ENCODE measurements around the gene PLPP4.

Gene PLPP4

GRCh38 chr10:120436439-120437112 lies 20.5 kb upstream of the PLPP4 start:
- no peaks in the 10 kb centered on the region for H3K36me3 ChIP-seq (replicated peaks; ENCODE audit: insufficient read depth, low read length)
- DNase-seq, result no peak
- H3K4me2 ChIP-seq (ENCODE audit: low read depth, low read length), result no peak overlapping the region
- H3K27me3 ChIP-seq (replicated peaks; ENCODE audit: insufficient read depth, low read length), result no peaks in the 10 kb centered on the region
- no peaks in the 10 kb centered on the region for H3K79me2 ChIP-seq (ENCODE audit: low read length)
- H3K4me1 ChIP-seq (ENCODE audit: low read length), result no peaks in the 10 kb centered on the region
- no peak overlapping the region for H3K27ac ChIP-seq (ENCODE audit: low read length)
- no peak overlapping the region for H3K4me3 ChIP-seq (ENCODE audit: low read length)
- no peak overlapping the region for H3K9ac ChIP-seq (ENCODE audit: low read length)
- no peak overlapping the region for H2AFZ ChIP-seq (ENCODE audit: low read length)
- TF ChIP-seq EZH2phosphoT487 (IDR thresholded peaks at IDR 0.05; ENCODE audit: low read length) (no peak), CTCF (IDR thresholded peaks at IDR 0.05; ENCODE audit: low read length) (no peak), EZH2 (optimal IDR thresholded peaks at IDR 0.05; ENCODE audit: low read depth, low read length) (no peak)
- no peaks in the 10 kb centered on the region for H3F3A ChIP-seq (ENCODE audit: insufficient read depth, low read length)
- H4K20me1 ChIP-seq (ENCODE audit: insufficient read depth, low read length), result no peaks in the 10 kb centered on the region
- H3K9me3 ChIP-seq (replicated peaks; ENCODE audit: insufficient read depth, low read length), result no peaks in the 10 kb centered on the region
- H3K9me2 ChIP-seq (replicated peaks; ENCODE audit: insufficient read depth, low read length), result no peaks in the 10 kb centered on the region

- no peaks in the 10 kb centered on the region for H3K4me1 ChIP-seq (ENCODE audit: low read length)
- H3K9ac ChIP-seq (ENCODE audit: low read length), result no peak overlapping the region
- no peaks in the 10 kb centered on the region for H3K9me2 ChIP-seq (replicated peaks; ENCODE audit: insufficient read depth, low read length)
- no peaks in the 10 kb centered on the region for H3K36me3 ChIP-seq (replicated peaks; ENCODE audit: insufficient read depth, low read length)
- no peak overlapping the region for H2AFZ ChIP-seq (ENCODE audit: low read length)
- H3K4me3 ChIP-seq (ENCODE audit: low read length), result no peak overlapping the region
- TF ChIP-seq EZH2phosphoT487 (IDR thresholded peaks at IDR 0.05; ENCODE audit: low read length) (no peak), EZH2 (optimal IDR thresholded peaks at IDR 0.05; ENCODE audit: low read depth, low read length) (no peak), CTCF (IDR thresholded peaks at IDR 0.05; ENCODE audit: low read length) (no peak)
- H3K27ac ChIP-seq (ENCODE audit: low read length), result no peak overlapping the region
- H3K4me2 ChIP-seq (ENCODE audit: low read depth, low read length), result no peak overlapping the region
- H3F3A ChIP-seq (ENCODE audit: insufficient read depth, low read length), result no peaks in the 10 kb centered on the region
- no peaks in the 10 kb centered on the region for H4K20me1 ChIP-seq (ENCODE audit: insufficient read depth, low read length)
- DNase-seq, result no peak
- no peaks in the 10 kb centered on the region for H3K27me3 ChIP-seq (replicated peaks; ENCODE audit: insufficient read depth, low read length)
- H3K79me2 ChIP-seq (ENCODE audit: low read length), result no peaks in the 10 kb centered on the region
- H3K9me3 ChIP-seq (replicated peaks; ENCODE audit: insufficient read depth, low read length), result no peaks in the 10 kb centered on the region
These were observed 19.5 kb upstream of the PLPP4 start for GRCh38 chr10:120437541-120437940.

- no peak overlapping the region for H2AFZ ChIP-seq (ENCODE audit: low read length)
- no peak overlapping the region for H3K27ac ChIP-seq (ENCODE audit: low read length)
- no peak overlapping the region for H3K4me2 ChIP-seq (ENCODE audit: low read depth, low read length)
- no peaks in the 10 kb centered on the region for H3K9me2 ChIP-seq (replicated peaks; ENCODE audit: insufficient read depth, low read length)
- no peaks in the 10 kb centered on the region for H3K9me3 ChIP-seq (replicated peaks; ENCODE audit: insufficient read depth, low read length)
- TF ChIP-seq EZH2 (optimal IDR thresholded peaks at IDR 0.05; ENCODE audit: low read depth, low read length) (no peak), CTCF (IDR thresholded peaks at IDR 0.05; ENCODE audit: low read length) (no peak), EZH2phosphoT487 (IDR thresholded peaks at IDR 0.05; ENCODE audit: low read length) (no peak)
- no peak overlapping the region for H3K9ac ChIP-seq (ENCODE audit: low read length)
- no peaks in the 10 kb centered on the region for H3F3A ChIP-seq (ENCODE audit: insufficient read depth, low read length)
- no peaks in the 10 kb centered on the region for H3K79me2 ChIP-seq (ENCODE audit: low read length)
- H3K4me1 ChIP-seq (ENCODE audit: low read length), result no peaks in the 10 kb centered on the region
- H4K20me1 ChIP-seq (ENCODE audit: insufficient read depth, low read length), result no peaks in the 10 kb centered on the region
- no peak overlapping the region for H3K4me3 ChIP-seq (ENCODE audit: low read length)
- no peaks in the 10 kb centered on the region for H3K36me3 ChIP-seq (replicated peaks; ENCODE audit: insufficient read depth, low read length)
- H3K27me3 ChIP-seq (replicated peaks; ENCODE audit: insufficient read depth, low read length), result no peaks in the 10 kb centered on the region
- no peak for DNase-seq
These were observed 5.1 kb upstream of the PLPP4 start for GRCh38 chr10:120451968-120452367.

Data from MM.1S (cell line).